ENCODE measurements around the gene PCDH15.

GRCh38 chr10:53840653-53841052, 960.4 kb downstream of the PCDH15 start:
- TF ChIP-seq CTCF (IDR thresholded peaks at IDR 0.05; ENCODE audit: insufficient read depth, low read length, poor library complexity, severe bottlenecking) (no peak), EZH2phosphoT487 (conservative IDR thresholded peaks at IDR 0.05; ENCODE audit: low read length) (no peak)
